PC-3 (cell line): ENCODE data around the gene PANK4. TPM values are rescaled to one million over a fixed set of nuclear protein-coding genes. Genes with fewer than 3 reads are reported as not detected.

ENCODE experiments used
- ATAC-seq: fragments of 200-7000 bp; cut with Tn5 transposase; 2 replicates; pipeline ENCODE4 v1.9.1; 2020; ENCODE audit warnings: mild to moderate bottlenecking, moderate library complexity
- BruUV-seq: library from RNA; stranded (reverse); fragments of 400-500 nt; replicated peaks from 2 replicates; lab custom pipeline; 2021; lab: Mats Ljungman, UMichigan
- CTCF ChIA-PET: fragments of 300-600 bp; sonication (Branson Sonifier 250); formaldehyde crosslinking; loops from one replicate; lab custom pipeline; 2022; ENCODE audit warnings: antibody characterized with exemption; lab: Charles Lee
- POLR2A ChIA-PET: fragments of 300-600 bp; sonication (Branson Sonifier 250); formaldehyde crosslinking; loops from one replicate; lab custom pipeline; 2022; ENCODE audit warnings: antibody characterized with exemption; ENCODE audit not compliant: unreplicated experiment; lab: Charles Lee
- DNase-seq: peaks from one replicate; pipeline ENCODE4 v3.0.0-alpha.2; 2015
- H2AFZ ChIP-seq: fragments of 300-600 bp; sonication (generic); 2 replicates; pipeline ENCODE4 v1.6.0; 2016; ENCODE audit warnings: antibody characterized with exemption, low read length
- H3F3A ChIP-seq: fragments of 300-600 bp; sonication (generic); one replicate; pipeline ENCODE4 v1.6.0; 2017; ENCODE audit warnings: antibody characterized with exemption, low read length, control low read depth, mild to moderate bottlenecking; ENCODE audit not compliant: unreplicated experiment
- H3K27ac ChIP-seq: fragments of 300-600 bp; sonication (generic); 2 replicates; pipeline ENCODE4 v1.5.1; 2016; ENCODE audit warnings: mild to moderate bottlenecking, low read length
- H3K27me3 ChIP-seq: fragments of 300-600 bp; sonication (generic); 2 replicates; pipeline ENCODE4 v1.6.1; 2016; ENCODE audit warnings: low read length, mixed read lengths
- H3K36me3 ChIP-seq: fragments of 300-600 bp; sonication (generic); 2 replicates; pipeline ENCODE4 v1.6.1; 2016; ENCODE audit warnings: low read depth, mixed run types, low read length, mixed read lengths
- H3K4me1 ChIP-seq: fragments of 300-600 bp; sonication (generic); 2 replicates; pipeline ENCODE4 v1.5.1; 2016; ENCODE audit warnings: low read length; ENCODE audit not compliant: insufficient read depth
- H3K4me2 ChIP-seq: fragments of 300-600 bp; sonication (generic); 2 replicates; pipeline ENCODE4 v1.6.0; 2016; ENCODE audit warnings: low read length
- H3K4me3 ChIP-seq: fragments of 300-600 bp; sonication (generic); 2 replicates; pipeline ENCODE4 v1.5.1; 2016; ENCODE audit warnings: mild to moderate bottlenecking, low read length, mixed read lengths
- H3K79me2 ChIP-seq: fragments of 300-600 bp; sonication (generic); 2 replicates; pipeline ENCODE4 v1.6.1; 2017; ENCODE audit warnings: low read length, mixed read lengths
- H3K9ac ChIP-seq: fragments of 300-600 bp; sonication (generic); 2 replicates; pipeline ENCODE4 v1.6.0; 2016; ENCODE audit warnings: mild to moderate bottlenecking, low read length
- H3K9me2 ChIP-seq: fragments of 300-600 bp; sonication (generic); replicated peaks from 2 replicates; pipeline ENCODE4 v1.6.1; 2016; ENCODE audit warnings: mixed run types, low read length, mixed read lengths
- H3K9me3 ChIP-seq: fragments of 300-600 bp; sonication (generic); 2 replicates; pipeline ENCODE4 v1.6.1; 2016; ENCODE audit warnings: low read length, mixed read lengths
- H4K20me1 ChIP-seq: fragments of 300-600 bp; sonication (generic); 2 replicates; pipeline ENCODE4 v1.6.1; 2016; ENCODE audit warnings: low read length, mixed read lengths
- CTCF ChIP-seq: fragments of 300-600 bp; sonication (generic); conservative IDR thresholded peaks from 2 replicates; pipeline ENCODE4 v1.5.1; 2017; ENCODE audit warnings: antibody characterized with exemption, low read depth, mild to moderate bottlenecking, low read length
- EZH2 ChIP-seq: fragments of 300-600 bp; sonication (generic); IDR thresholded peaks from one replicate; pipeline ENCODE4 v1.6.1; 2017; ENCODE audit warnings: antibody characterized with exemption, mild to moderate bottlenecking, low read length; ENCODE audit not compliant: unreplicated experiment
- EZH2phosphoT487 ChIP-seq: fragments of 300-600 bp; sonication (generic); IDR thresholded peaks from 2 replicates; pipeline ENCODE4 v1.6.1; 2018; ENCODE audit warnings: mild to moderate bottlenecking, antibody characterized with exemption, low read length, borderline replicate concordance
- intact Hi-C: fragments of 100-400 bp; cut with micrococcal nuclease; formaldehyde crosslinking; loops from 2 replicates; pipeline ENCODE4 v1.9.0; 2023
- total RNA-seq: library from RNA; depleted of rRNA; stranded (reverse); fragments of >200 nt; gene quantifications from 2 replicates; pipeline ENCODE4 v1.2.3, GENCODE V29; 2014

The PANK4 gene
- total RNA-seq, 1 experiment from 2014 or later, result 69.4 TPM

- Histone ChIP-seq H3K4me3 (no peak overlapping the region), H3K9me3 (no peaks in the 10 kb centered on the region), H3K4me1 (peaks cover 43% of the 10 kb centered on the region), H3K4me2 (peak overlapping the region; percentile 64), H4K20me1 (no peaks in the 10 kb centered on the region), H3K27me3 (no peaks in the 10 kb centered on the region), H3K9me2 (no peaks in the 10 kb centered on the region), H3K36me3 (no peaks in the 10 kb centered on the region), H3K9ac (no peak overlapping the region), H3K27ac (peak overlapping the region; percentile 21; the same call in 1 of the 2 replicates), H3F3A (no peaks in the 10 kb centered on the region), H3K79me2 (no peaks in the 10 kb centered on the region), H2AFZ (no peak overlapping the region)
- no peak for DNase-seq
- intact Hi-C loops, result no loop called here
- TF ChIP-seq EZH2, result no peak
- no peak for TF ChIP-seq CTCF
- TF ChIP-seq EZH2phosphoT487, result no peak
- no peak for ATAC-seq
- no TSS peak for BruUV-seq
- POLR2A ChIA-PET, result interaction anchor here (1.4 kb wide), 1 partner anchor 9 kb away, joined by 3 read pairs; the partner anchor contains the start of gene PANK4
- CTCF ChIA-PET, result interaction anchor here (1.1 kb wide), 1 partner anchor 10 kb away, joined by 5 read pairs; the partner anchor contains the start of gene PANK4
Observed at GRCh38 chr1:2535455-2535854, 9.1 kb upstream of the PANK4 start.

GRCh38 chr1:2534687-2535441 lies 8.5 kb upstream of the PANK4 start:
- BruUV-seq, result no TSS peak
- H3K4me1 ChIP-seq, result peaks cover 45% of the 10 kb centered on the region
- H3K9ac ChIP-seq, result no peak overlapping the region
- ATAC-seq (peak; percentile 77), DNase-seq (peak; percentile 97)
- peak overlapping the region; percentile 64 for H3K4me2 ChIP-seq
- no peak overlapping the region for H2AFZ ChIP-seq
- no peaks in the 10 kb centered on the region for H3F3A ChIP-seq
- no peaks in the 10 kb centered on the region for H3K9me3 ChIP-seq
- no peaks in the 10 kb centered on the region for H3K79me2 ChIP-seq
- H4K20me1 ChIP-seq, result no peaks in the 10 kb centered on the region
- ChIA-PET POLR2A (interaction anchor here (1.4 kb wide), 1 partner anchor 8 kb away, joined by 3 read pairs; the partner anchor contains the start of gene PANK4), CTCF (interaction anchor here (0.6 to 1.1 kb wide), 2 partner anchors 9 to 11 kb away, joined by 4 to 5 read pairs; partner anchors contain the start of gene PANK4)
- peak overlapping the region; percentile 5; the same call in 1 of the 2 replicates for H3K4me3 ChIP-seq
- intact Hi-C loops, result no loop called here
- no peaks in the 10 kb centered on the region for H3K36me3 ChIP-seq
- TF ChIP-seq EZH2 (no peak), EZH2phosphoT487 (no peak), CTCF (no peak)
- H3K9me2 ChIP-seq, result no peaks in the 10 kb centered on the region
- H3K27ac ChIP-seq, result peak overlapping the region; percentile 21
- no peaks in the 10 kb centered on the region for H3K27me3 ChIP-seq

- no peaks in the 10 kb centered on the region for H3K9me2 ChIP-seq
- H2AFZ ChIP-seq, result no peak overlapping the region
- ChIA-PET POLR2A (interaction anchor here (1.4 kb wide), 1 partner anchor 8 kb away, joined by 3 read pairs; the partner anchor contains the start of gene PANK4), CTCF (interaction anchor here (0.5 to 0.6 kb wide), 2 partner anchors 12 to 1267 kb away, joined by 3 to 4 read pairs; no protein-coding TSS in a partner anchor)
- no peaks in the 10 kb centered on the region for H4K20me1 ChIP-seq
- ATAC-seq (no peak), DNase-seq (no peak)
- no TSS peak for BruUV-seq
- H3K9ac ChIP-seq, result no peak overlapping the region
- no peaks in the 10 kb centered on the region for H3F3A ChIP-seq
- H3K36me3 ChIP-seq, result no peaks in the 10 kb centered on the region
- H3K4me3 ChIP-seq, result no peak overlapping the region; the same call in 1 of the 2 replicates
- TF ChIP-seq CTCF (no peak), EZH2 (no peak), EZH2phosphoT487 (no peak)
- H3K27me3 ChIP-seq, result no peaks in the 10 kb centered on the region
- H3K4me1 ChIP-seq, result peaks cover 45% of the 10 kb centered on the region
- no peaks in the 10 kb centered on the region for H3K79me2 ChIP-seq
- H3K4me2 ChIP-seq, result peak overlapping the region; percentile 64
- peak overlapping the region; percentile 10 for H3K27ac ChIP-seq
- no peaks in the 10 kb centered on the region for H3K9me3 ChIP-seq
- intact Hi-C loops, result no loop called here
Observed at GRCh38 chr1:2534315-2534686, 7.9 kb upstream of the PANK4 start.
